Kasumi-1 (cell line): Measurements from ENCODE around the gene ATP6V0A4.
"Not testable (repeated sequence)": the region's sequence is repeated elsewhere in the genome, so short reads cannot be mapped to it uniquely, and the experiment has no call there.

ENCODE experiments used
- DNase-seq, 2 experiments: peaks; one replicate each; lab custom pipeline; 2025; lab: John Stamatoyannopoulos, UW

The ATP6V0A4 gene

DNA sequence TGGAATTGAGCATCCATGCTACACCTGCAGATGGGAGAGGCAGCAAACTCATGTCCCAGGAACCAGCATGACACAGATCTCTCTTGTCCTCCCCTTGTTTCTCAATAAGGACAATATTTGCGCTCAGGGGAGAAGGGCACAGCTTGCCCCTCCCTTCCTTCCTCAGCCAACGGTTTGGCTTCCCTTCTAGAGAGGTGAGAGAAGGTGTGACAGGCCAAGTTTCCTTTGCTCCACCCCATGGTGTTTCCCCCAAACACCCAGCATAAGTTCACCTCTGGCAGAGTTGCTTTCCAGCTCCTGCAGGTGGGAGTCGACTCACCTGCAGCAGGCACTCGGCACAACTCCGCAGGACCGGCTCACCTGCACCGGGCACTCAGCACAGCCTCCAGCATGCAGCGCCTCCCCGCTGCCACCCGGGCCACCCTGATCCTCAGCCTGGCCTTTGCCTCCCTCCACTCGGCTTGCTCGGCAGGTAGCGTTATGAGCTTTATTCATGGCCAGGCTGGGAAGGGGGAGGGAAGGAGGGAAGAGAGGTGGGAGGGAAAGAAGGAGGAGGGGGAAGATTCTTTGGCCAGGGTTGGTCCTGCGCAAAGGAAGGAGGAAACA is at the start of gene ATP6V0A4, which contains the start of gene TMEM213:
Gene ATP6V0A4 (minus strand): TSS at position 482 of the 606 bp plus-strand sequence. CDS start 26,949 bp downstream, outside the sequence.
Gene TMEM213 (plus strand): TSS at position 280 of the 606 bp plus-strand sequence. CDS start 111 bp downstream, at position 391.
- DNase-seq: no peak

DNA sequence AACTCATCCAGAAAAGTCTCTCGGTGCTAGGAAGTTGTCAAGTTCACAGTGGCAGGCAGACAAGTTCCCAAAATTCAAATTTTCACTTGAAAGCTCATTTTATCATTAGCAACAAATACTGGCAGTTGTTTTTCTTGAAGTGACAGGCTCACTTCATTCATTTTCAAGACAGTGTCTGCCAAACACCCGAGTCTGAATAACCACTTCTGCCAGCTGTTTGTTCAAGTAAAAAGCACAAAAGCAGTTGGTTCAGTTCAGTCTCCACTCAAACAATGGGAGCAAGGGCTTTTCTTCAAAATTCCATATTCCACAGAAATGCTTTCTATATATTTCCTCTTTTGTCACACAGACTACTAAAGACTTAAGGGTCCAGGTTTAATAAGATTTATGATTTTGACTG is 47.7 kb upstream of the ATP6V0A4 start:
- no peak for DNase-seq

DNA sequence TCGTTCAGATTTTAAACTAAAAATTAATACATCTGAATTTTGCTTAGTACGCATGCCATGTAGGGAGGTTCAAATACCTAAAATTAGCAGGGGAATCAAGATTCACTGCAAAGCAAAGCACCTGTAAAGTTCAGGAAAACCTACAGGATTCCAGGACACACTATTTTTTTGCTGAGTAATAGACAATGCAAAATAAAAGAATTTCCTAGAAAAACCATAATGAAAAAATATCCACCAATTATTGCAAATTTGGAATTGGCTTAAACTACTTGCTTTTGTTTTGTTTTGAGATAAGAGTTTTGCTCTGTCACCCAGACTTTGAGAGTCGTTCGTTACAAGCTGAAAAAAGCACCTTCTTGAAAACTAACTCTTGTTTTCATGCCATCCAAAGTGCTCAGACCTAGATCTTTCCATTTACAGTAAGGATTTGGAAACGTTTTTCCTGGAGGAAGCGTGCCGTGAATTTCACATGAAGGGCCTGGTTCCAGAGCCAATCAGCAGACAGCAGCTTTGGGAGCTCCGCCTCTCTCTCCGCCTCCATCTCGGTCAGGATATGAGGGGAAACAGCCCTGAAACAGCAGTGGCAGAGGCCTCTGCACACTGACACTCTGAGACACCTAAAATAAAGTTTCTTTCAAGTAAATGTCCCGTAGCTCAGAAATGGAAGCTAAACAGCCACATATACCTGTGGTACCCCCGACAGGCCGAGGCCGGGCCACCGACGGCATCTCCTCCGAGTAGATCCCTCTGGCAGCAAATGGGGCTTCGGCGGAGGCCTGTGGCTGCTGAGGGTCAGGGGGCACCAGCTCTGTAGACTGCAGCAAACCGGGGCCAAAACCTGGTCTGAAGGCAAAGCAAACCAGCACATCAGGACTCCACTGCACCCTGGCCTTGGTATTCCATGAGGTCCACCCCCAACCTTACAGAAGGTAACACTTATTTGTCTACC is 45.9 kb upstream of the ATP6V0A4 start:
- no peak for DNase-seq

DNA sequence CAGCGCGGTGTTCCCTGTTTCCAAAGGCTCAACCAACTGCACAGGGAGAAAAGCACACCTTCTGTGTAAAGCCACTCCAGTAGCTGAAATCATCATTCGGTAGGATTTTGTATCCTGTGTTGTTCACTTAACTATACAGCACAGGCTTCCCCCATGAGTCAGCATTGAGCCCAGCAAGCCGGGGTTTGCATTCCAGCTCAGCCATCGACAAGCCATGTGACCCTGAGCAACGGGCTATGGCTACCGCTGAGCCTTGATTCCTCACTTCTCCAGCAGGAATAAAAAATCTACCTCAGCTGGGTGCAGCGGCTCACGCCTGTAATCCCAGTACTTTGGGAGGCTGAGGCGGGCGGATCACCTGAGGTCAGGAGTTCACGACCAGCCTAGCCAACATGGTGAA is 44.1 kb upstream of the ATP6V0A4 start:
- no peak for DNase-seq

DNA sequence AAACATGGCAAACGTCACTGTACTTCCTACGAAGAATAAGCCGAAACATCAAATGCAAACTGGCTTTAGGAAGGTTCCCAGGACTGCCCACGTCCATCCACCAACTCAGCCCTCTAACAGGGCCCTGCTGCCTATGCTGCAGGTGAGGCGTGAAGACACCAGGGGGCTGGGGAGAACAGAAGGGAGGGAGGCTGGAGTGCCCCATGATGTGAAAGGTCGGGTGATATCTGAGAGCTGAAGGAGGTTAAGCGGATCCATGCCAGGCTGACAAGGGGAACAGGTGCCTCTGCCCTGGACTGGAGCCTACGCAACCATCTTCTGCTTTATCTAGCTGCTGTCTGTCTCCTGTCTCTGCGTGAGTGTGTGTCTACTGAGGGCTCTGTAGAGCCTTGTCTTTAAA is 40.2 kb upstream of the ATP6V0A4 start:
- DNase-seq: no peak

DNA sequence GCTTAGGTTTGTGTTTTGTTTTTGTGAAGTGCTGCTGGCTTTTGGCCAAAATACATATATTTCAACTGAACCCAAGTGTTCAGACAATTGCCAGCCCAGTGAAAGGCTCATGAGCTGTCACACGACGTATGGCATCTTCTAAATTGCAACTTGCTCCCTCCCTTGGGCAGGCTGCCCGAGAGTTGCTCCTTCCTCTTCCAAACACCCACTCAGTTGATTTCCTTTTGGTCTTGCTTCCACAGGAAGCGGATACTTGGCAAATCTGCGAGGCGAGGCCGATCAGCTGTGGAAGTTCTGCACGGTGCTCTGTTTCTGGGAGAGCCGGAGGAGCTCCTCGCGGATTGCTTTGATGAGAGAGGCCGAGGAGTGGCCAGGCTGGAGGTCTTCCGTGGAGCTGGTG is 39.6 kb upstream of the ATP6V0A4 start:
- DNase-seq: no peak

DNA sequence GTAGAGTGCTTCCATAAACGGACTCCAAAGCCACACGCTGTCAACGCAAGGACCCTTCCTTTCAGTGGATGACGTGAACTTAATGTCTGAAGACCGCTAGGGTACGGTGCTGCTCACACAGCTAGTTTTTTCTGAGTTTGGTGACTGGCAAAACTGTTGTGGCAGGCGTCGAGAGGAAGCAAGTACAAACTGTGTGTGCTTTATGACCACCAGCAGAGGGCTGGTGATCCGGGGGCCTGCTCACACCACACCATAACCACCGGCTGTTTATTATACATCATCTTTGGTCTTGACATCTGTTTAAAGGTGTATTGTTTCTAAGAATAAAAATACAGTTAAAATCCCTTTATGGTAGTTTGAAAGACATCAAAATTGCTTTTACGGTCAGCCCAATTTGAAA is 37.1 kb upstream of the ATP6V0A4 start:
- peak in 1 of 2 experiments; percentile 9 for DNase-seq

DNA sequence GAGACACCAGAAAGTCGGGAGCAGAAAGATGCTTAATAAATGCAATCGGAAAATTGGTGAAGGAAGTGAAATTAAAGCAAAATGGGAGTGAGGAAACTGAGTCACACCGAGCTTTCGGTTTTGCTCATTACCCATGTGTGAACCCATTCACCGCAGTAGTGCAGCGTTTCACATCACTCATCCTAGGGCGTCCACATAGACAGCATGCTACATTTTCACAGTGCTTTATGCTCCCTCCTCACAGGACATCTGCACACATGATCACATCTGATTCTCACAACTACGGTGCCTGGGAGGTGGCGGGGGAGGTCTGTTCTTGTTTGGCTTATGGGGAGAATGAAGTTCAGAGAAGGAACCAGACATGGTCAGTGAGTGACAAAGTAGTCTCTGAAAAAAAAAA is 36.6 kb upstream of the ATP6V0A4 start:
- DNase-seq: no peak

DNA sequence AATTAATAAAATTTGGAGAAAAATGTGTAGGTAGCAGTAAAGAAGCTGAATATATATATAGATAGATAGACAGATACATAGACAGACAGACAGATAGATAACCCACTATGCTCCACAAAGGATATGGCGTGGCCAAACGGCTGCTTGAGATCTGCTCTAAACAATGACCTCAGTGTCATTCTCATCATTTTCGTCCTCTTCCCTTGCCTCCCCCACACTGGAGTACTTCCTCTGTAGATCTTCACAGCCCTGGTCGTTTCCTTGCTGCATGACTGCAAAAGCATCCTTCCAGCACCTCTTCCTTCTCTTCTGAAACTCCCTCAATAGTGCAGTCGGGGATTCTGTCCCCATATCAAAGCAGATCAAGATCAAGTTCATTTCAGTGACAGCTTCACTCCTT is 35.6 kb upstream of the ATP6V0A4 start:
- DNase-seq: peak; percentile 37 to 49

DNA sequence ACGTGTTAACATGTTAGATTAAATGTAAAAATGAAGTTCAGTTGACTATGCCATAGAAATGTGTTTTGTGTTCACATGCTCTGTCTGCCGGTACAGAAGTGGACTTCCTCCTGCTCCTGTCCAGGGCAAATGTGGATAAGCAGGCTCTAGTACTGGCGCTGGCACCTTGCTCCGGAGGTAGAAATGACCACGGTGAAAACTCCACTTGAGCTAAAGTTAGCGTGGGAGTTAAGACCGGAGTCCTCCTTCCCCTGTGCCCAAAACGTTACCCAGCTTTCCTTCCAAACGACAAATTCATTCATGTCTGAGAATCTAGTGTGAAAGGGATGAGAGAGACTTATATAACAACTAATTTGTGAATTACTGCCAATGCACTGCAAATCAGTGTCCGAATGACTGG is 35.0 kb upstream of the ATP6V0A4 start:
- no peak for DNase-seq

DNA sequence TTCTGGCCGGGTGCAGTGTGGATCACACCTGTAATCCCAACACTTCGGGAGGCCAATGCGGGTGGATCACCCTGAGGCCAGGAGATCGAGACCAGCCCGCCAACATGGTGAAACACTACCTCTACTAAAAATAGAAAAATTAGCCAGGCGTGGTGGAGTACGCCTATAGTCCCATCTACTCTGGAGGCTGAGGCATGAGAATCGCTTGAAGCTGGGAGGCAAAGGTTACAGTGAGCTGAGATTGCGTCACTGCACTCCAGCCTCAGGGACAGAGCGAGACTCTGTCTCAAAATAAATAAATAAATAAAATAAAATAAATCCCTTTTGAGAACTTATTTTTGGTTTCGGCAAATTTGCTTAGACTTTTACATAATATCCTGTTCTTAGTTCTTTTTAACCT is 31.3 kb upstream of the ATP6V0A4 start:
- no peak for DNase-seq

DNA sequence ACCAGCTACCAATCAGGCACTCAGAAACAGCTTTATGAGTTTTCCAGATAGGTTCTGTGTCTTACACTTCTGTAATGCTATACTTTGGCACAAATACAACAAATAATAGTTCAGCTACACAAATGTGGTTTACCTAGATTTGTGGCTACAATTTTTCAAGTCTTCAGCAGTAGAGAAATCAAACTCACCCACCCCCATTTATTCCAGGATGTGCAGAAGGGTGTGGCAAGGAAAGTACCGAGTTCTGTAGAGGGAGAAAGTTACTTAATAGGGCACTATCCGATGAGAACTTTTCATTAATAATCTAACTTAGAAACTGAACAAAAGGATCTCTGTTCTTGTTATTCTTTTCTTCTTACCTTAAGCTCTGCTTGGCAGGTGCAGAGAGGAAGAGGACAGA is 30.3 kb upstream of the ATP6V0A4 start:
- no peak for DNase-seq

DNA sequence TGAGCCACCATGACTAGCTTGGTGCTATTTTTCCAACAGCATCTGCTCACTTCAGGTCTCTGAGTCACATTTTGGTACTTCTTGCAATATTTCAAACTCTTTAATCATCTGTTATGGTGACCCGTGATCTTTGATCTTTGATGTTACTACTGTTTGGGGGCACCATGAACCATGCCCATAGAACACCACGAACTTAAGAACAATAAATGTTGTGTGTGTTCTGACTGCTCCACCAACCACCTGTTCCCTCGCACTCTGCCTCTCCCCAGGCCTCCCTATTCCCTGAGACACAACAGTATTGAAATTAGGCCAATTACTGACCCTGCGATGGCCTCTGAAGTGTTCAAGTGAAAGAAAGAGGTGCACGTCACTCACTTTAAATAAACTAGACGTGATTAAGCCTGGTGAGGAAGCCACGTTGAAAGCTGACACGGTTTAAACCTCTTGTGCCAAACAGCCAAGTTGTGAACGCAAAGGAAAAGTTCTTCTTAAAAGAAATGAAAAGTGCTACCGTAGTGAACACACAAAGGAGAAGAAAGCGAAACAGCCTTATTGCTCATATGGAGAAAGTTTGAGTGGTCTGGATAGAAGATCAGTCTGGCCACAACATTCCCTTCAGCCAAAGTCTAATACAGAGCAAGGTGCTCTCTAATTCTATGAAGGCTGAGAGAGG is 27.2 kb upstream of the ATP6V0A4 start:
- no peak for DNase-seq

DNA sequence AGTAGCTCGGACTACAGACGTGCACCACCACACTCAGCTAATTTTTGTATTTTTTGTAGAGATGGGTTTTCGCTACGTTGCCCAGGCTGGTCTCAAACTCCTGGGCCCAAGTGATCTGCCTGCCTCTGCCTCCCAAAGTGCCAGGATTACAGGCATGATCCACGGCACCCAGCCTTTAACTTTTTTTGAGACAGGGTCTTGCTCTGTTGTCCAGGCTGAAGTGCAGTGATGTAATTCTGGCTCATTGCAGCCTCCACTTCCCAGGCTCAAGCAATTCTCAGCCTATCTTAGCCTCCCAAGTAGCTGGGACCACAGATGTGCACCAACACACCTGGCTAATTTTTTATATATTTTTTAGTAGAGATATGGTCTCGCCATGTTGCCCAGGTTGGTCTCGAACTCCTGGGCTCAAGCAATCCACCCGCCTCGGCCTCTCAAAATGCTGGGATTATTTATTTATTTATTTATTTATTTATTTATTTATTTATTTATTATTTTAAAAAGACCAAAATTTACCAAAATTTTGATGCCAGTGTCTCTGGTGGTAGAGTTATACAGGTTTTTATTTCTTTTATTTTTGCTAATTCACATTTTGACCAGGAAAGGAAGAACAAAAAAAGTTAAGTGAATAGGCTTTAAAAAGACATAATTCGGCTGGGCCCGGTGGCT is 25.0 kb upstream of the ATP6V0A4 start:
- no peak for DNase-seq

DNA sequence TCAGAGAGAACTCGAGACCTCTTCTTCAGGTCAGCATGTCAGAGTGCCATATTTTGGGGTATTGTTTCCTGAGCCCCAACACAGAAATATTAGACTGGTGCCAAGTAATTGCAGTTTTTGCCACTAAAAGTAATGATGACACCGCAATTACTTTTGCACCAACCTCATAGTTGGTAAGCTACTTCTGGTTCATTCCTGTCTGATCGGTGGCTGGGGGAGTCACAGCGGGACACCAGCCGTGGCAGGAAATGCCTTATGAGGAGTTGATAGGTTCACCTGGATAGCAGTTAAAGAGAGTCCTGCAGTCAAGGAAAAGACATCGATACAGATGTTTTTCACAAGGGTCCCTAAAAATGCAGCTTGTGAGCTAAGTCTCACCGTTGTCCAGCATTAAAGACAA is 23.9 kb upstream of the ATP6V0A4 start:
- DNase-seq: no peak

DNA sequence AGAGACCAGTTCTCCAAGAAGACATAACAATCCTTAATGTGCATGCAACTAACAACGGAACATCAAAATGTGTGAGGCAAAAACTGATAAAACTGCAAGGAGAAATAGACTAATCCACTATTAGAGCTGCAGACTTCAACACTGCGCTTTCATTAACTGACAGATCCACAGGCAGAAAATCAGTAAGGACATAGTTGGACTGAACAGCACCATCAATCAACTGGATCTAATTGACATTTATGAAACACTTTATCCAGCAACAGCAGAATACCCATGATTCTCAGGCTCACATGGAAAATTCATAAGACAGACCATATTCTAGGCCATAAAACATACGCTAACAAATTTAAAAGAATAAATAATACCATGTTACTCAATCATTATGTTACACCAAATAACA is 21.6 kb upstream of the ATP6V0A4 start:
- no peak for DNase-seq

DNA sequence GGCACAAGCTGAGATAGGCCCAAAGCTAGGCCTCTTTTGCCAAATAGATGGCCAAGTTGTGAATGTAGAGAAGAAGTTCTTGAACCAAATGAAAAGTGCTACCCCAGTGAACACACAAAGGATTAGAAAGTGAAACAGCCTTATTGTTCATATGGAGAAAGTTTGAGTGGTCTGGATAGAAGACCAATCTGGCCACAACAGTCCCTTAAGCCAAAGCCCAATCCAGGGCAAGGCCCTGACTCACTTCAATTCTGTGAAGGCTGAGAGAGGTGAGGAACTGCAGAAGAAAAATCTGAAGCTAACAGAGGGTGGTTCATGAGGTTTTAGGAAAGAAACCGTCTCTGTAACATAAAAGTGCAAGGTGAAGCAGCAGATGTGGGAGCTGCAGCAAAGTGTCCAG is 18.7 kb upstream of the ATP6V0A4 start:
- no peak for DNase-seq

DNA sequence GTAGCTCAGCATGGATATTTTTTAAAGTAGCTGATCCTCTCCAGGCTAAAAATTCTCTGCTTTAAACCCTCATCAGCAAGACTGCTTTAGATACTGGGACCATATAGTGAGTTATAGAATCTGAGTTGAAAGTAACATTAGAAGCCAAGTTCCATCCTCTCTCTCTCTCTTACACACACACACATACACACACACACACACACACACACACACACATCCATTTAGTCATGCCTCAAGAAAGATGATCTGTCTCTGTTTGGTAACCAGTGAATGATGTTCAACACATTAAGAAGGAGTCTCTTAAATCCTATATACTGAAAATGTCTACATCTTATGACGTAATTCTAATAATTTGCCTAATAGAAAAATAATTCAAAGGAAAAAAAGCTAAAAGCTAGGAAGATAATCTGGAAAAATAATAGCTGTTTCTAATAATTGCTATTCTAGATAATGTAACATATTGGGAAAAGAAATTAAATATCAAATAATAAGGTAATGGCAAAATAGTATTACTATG is 16.9 kb upstream of the ATP6V0A4 start:
- DNase-seq: no peak

DNA sequence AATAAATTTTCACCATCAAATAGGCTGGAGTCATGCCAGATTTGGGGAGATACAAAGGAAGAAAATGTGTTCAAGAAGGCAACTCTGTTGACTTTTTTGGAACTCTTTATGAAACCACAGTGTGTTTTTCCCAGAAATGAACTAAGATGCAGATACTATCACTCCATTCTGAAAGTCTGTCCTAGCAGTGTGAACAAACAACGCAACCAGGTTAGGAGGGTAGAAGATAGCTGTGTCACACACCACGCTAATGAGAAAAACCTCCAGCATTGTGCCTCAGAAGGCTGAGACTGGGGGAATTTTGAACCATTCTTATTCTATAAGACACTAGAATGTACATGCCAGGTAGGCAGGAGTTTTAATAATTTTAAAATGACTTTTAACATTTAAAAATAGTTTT is 15.9 kb upstream of the ATP6V0A4 start:
- no peak for DNase-seq

DNA sequence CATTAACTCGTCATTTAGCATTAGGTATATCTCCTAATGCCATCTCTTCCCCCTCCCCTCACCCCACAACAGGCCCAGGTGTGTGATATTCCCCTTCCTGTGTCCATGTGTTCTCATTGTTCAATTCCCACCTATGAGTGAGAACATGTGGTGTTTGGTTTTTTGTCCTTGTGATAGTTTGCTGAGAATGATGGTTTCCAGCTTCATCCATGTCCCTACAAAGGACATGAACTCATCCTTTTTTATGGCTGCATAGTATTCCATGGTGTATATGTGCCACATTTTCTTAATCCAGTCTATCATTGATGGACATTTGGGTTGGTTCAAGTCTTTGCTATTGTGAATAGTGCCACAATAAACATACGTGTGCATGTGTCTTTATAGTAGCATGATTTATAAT is 13.3 kb upstream of the ATP6V0A4 start:
- DNase-seq: not testable (repeated sequence)

DNA sequence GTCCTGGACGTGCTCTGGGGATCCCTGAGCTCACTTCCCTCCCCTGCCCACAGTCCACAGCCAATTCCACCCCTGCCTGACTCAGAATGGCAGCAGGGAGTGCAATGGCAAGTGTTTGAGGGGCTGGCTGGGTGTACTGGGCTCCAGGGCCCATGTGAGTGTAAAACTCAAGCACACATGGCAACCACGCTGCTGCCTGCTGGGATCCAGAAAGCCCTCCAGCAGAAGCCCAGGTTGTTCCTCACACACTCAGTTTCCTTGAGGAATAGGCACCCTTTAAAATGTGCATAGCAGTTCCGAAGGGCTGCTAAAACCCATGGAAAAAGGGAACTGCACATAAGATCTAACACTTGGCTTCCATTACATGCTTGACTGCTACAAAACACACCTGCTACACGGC is 11.3 kb upstream of the ATP6V0A4 start:
- no peak for DNase-seq

DNA sequence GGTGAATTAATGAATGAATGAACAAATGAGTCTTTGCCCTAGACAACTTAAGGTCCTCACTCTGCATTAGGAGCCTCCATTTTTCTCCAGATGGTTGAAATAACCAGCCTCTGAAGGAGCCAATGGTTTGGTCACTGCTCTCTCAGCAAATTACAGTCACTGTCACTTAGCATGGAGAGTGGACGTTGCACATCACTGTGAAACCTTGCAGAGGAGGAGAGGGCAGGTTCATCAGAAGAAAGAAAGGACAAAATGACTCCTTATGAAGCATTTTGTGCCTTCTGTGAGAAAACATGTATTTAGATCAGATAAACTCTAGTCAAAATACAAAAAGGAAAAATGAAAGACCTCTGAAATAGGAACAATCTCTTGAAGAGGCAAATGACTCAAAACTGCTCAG is 6.6 kb upstream of the ATP6V0A4 start:
- no peak for DNase-seq
